Parathyroid adenoma (tissue), 2 donors: ENCODE results near the gene AATK.

ENCODE experiments used
- H2AFZ ChIP-seq: fragments of 300-600 bp; sonication (generic); one replicate; pipeline ENCODE4 v1.7.0; 2017; ENCODE audit warnings: antibody characterized with exemption, mild to moderate bottlenecking
- H3K27ac ChIP-seq: fragments of 300-600 bp; sonication (generic); one replicate; pipeline ENCODE4 v1.7.0; 2017
- H3K27me3 ChIP-seq: fragments of 300-600 bp; sonication (generic); one replicate; pipeline ENCODE4 v1.7.0; 2017; ENCODE audit warnings: low read length; ENCODE audit not compliant: control insufficient read depth, insufficient read depth
- H3K36me3 ChIP-seq: fragments of 300-600 bp; sonication (generic); one replicate; pipeline ENCODE4 v1.7.0; 2017; ENCODE audit warnings: low read length; ENCODE audit not compliant: control insufficient read depth, insufficient read depth
- H3K4me1 ChIP-seq: fragments of 300-600 bp; sonication (generic); one replicate; pipeline ENCODE4 v1.7.0; 2017; ENCODE audit warnings: control low read depth
- H3K4me2 ChIP-seq: fragments of 300-600 bp; sonication (generic); one replicate; pipeline ENCODE4 v1.7.0; 2017; ENCODE audit warnings: low read length
- H3K4me3 ChIP-seq: fragments of 300-600 bp; sonication (generic); one replicate; pipeline ENCODE4 v1.7.0; 2017; ENCODE audit warnings: low read depth, low read length
- H3K79me2 ChIP-seq: fragments of 300-600 bp; sonication (generic); one replicate; pipeline ENCODE4 v1.7.0; 2017; ENCODE audit warnings: control low read depth
- H3K9ac ChIP-seq: fragments of 300-600 bp; sonication (generic); one replicate; pipeline ENCODE4 v1.7.0; 2017; ENCODE audit warnings: mild to moderate bottlenecking
- H3K9me3 ChIP-seq: fragments of 300-600 bp; sonication (generic); one replicate; pipeline ENCODE4 v1.7.0; 2017; ENCODE audit warnings: low read length; ENCODE audit not compliant: control insufficient read depth
- TF ChIP-seq, protein P1 (sequence below): fragments of 300-600 bp; sonication (generic); IDR thresholded peaks from one replicate; pipeline ENCODE4 v1.7.0; 2017; ENCODE audit warnings: antibody characterized with exemption, mild to moderate bottlenecking
- donor health status: primary hyperparathyroidism.

The AATK gene

DNA sequence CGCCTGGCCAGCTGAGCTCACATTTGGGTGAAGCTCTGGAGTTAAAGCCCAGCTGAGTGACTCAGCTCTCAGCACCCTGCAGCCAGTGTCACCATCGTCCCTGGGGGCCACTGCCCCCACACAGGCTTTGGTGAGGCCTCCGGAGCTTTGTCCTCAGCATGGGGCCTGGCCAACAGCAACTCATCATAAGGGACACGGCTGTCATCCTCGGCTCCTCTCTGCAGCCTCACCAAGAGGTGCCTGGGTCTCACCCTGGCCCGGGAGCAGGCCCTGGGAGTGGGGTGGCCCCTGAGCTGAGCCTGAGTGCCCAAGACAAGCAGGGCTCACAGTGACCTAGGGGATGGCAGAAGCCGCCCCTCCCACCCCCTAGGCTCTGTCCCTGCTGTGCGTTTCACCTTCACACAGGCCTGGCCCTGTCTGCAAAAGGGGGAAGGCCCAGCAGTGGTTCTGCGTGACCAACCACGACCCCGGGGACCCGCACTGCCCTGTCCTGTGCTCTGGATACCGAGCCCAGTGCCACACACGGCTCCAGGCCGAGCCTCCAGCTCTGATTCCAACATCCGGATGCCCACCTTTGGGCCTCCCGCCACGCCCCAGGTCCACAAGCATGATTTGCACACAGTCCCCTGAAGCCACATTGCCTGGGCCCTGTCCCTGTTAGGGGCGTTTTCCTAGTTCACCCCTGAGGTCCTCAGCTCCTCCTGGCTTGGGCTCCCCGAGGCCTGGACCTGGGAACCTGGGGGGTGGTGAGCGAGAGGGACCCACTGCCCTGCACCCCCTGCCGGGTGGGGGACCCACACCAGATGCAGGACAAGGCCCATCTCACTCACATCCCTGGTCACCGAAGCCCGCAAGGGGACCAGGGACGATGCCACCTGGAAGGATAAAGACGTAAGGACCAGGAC lies 21.8 kb upstream of the AATK start:
- Histone ChIP-seq H3K4me2 (no peak overlapping the region), H3K36me3 (no peaks in the 10 kb centered on the region), H3K9ac (no peak overlapping the region), H3K79me2 (no peaks in the 10 kb centered on the region), H3K4me3 (no peak overlapping the region), H3K9me3 (no peaks in the 10 kb centered on the region), H3K4me1 (no peaks in the 10 kb centered on the region), H2AFZ (no peak overlapping the region), H3K27me3 (no peaks in the 10 kb centered on the region), H3K27ac (no peak overlapping the region)
- TF ChIP-seq, protein P1, sequence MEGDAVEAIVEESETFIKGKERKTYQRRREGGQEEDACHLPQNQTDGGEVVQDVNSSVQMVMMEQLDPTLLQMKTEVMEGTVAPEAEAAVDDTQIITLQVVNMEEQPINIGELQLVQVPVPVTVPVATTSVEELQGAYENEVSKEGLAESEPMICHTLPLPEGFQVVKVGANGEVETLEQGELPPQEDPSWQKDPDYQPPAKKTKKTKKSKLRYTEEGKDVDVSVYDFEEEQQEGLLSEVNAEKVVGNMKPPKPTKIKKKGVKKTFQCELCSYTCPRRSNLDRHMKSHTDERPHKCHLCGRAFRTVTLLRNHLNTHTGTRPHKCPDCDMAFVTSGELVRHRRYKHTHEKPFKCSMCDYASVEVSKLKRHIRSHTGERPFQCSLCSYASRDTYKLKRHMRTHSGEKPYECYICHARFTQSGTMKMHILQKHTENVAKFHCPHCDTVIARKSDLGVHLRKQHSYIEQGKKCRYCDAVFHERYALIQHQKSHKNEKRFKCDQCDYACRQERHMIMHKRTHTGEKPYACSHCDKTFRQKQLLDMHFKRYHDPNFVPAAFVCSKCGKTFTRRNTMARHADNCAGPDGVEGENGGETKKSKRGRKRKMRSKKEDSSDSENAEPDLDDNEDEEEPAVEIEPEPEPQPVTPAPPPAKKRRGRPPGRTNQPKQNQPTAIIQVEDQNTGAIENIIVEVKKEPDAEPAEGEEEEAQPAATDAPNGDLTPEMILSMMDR, result no peak

DNA sequence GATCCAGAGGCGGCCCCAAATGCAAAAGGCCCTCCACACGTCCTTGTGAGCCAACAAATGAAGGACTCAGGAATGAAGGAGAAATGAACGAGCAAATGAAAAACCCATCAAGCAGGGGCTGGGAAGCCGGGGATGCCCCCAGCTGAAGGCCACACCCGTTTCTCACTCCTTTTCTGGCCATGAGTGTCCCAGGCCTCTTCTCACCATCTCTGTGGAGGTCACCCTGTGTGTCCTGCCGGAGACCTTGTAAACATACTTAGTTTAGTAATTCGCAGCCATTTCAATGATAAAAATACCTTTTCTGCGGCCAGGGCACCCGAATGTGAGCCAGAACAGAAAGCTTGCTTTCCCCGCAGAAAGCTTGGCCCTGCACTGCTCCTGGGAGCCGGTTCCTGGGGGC lies 21.1 kb upstream of the AATK start:
- H3K9ac ChIP-seq, result no peak overlapping the region
- H3K4me2 ChIP-seq, result no peak overlapping the region
- no peaks in the 10 kb centered on the region for H3K9me3 ChIP-seq
- H3K4me1 ChIP-seq, result no peaks in the 10 kb centered on the region
- no peak overlapping the region for H3K4me3 ChIP-seq
- H3K79me2 ChIP-seq, result no peaks in the 10 kb centered on the region
- TF ChIP-seq, protein P1, result no peak
- no peak overlapping the region for H3K27ac ChIP-seq
- no peak overlapping the region for H2AFZ ChIP-seq
- no peaks in the 10 kb centered on the region for H3K27me3 ChIP-seq
- no peaks in the 10 kb centered on the region for H3K36me3 ChIP-seq

DNA sequence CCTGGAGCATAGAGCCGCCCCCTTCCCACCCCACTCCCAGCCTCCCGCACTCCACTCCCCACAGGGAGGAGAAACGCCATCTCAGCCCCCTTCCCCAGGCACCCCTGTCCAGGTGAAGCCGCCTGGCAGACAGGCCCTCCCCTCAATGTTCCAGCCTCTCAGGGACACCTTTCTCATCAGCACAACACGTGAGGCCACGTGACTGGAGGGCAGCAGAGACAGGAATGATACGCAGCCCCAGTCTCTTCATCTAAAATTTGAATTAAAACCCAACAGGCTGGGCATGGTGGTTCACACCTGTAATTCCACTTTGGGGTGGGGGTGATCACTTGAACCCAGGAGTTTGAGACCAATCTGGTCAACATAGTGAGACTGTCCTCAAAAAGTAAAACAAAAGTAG lies 20.2 kb upstream of the AATK start:
- no peak overlapping the region for H2AFZ ChIP-seq
- no peaks in the 10 kb centered on the region for H3K36me3 ChIP-seq
- no peaks in the 10 kb centered on the region for H3K4me1 ChIP-seq
- no peak overlapping the region for H3K27ac ChIP-seq
- TF ChIP-seq, protein P1, result no peak
- H3K4me2 ChIP-seq, result no peak overlapping the region
- H3K27me3 ChIP-seq, result no peaks in the 10 kb centered on the region
- no peak overlapping the region for H3K9ac ChIP-seq
- H3K79me2 ChIP-seq, result no peaks in the 10 kb centered on the region
- H3K9me3 ChIP-seq, result no peaks in the 10 kb centered on the region
- no peak overlapping the region for H3K4me3 ChIP-seq

DNA sequence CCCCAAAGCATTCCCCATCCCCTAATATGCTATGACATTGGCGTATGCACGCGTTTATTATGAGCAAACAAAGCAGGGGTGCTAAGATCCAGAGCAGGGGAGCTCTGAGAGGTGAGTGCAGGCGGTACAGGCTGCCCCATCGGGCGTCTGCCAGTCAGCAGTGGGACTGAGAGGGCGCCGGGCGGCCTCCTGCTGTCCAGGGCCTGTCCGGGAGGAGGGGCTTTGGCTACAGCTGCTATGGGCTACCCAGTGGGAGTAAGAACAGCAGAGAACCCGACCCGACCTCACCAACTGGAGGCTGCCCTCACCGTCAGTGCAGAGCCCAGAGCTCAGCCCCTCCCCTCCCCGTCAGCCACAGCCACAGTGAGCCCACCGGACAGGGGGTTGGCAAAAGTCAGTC lies 18.5 kb upstream of the AATK start:
- Histone ChIP-seq H3K27me3 (no peaks in the 10 kb centered on the region), H3K9me3 (no peaks in the 10 kb centered on the region), H3K36me3 (no peaks in the 10 kb centered on the region), H3K79me2 (no peaks in the 10 kb centered on the region), H2AFZ (no peak overlapping the region), H3K9ac (no peak overlapping the region), H3K4me2 (no peak overlapping the region), H3K4me3 (no peak overlapping the region), H3K27ac (no peak overlapping the region), H3K4me1 (no peaks in the 10 kb centered on the region)
- TF ChIP-seq, protein P1, result no peak

DNA sequence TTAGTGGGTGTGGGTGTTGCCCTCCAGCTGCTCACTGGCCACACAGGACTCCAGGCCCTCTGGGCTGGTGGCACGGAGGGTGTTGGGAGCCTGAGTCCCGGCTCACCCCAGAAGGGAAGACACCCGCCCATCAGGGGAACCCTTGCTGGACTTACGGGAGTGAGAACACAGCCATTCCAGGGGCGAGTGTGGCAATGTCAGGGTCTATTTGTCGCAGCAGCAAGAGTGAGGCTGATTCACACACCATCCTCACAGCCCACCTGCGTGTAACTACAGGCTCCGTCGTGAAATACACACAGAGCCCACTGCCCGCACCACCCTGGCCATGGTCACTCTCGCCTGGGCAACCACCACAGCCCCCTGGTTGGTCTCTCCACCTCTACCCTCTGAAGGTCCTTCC lies 17.8 kb upstream of the AATK start:
- Histone ChIP-seq H3K4me3 (no peak overlapping the region), H3K9ac (no peak overlapping the region), H3K4me2 (no peak overlapping the region), H3K27ac (no peak overlapping the region), H3K36me3 (no peaks in the 10 kb centered on the region), H3K27me3 (no peaks in the 10 kb centered on the region), H3K4me1 (no peaks in the 10 kb centered on the region), H3K79me2 (no peaks in the 10 kb centered on the region), H2AFZ (no peak overlapping the region), H3K9me3 (no peaks in the 10 kb centered on the region)
- TF ChIP-seq, protein P1, result no peak
